NOMO-1 treated with DMSO at 0.1 percent for 48 hours (cell line): ENCODE measurements around the gene ZMAT5.

ENCODE experiments used
- DNase-seq: peaks from one replicate; lab custom pipeline; 2025; ENCODE audit not compliant: unreplicated experiment; lab: John Stamatoyannopoulos, UW

ZMAT5 gene

DNA sequence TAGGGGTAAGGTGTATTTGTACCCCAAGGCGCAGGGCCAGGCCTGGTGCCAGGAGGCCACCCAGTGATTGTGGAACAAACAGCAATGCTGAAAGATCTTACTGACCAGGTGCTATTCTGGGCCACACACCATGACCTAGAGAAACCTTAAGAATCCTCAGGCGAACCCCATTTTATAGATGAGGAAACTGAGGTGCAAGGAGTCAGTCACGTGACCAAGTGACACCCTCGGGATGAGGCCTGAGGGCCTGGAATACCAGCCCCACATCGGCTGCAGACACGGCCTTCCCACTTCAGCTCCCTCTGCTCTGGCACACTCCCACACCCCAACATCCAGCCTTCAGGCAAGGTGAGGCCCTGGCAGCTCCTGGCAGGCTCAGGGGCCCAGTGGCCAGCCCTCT is 33.9 kb downstream of the ZMAT5 start:
- DNase-seq, result no peak

DNA sequence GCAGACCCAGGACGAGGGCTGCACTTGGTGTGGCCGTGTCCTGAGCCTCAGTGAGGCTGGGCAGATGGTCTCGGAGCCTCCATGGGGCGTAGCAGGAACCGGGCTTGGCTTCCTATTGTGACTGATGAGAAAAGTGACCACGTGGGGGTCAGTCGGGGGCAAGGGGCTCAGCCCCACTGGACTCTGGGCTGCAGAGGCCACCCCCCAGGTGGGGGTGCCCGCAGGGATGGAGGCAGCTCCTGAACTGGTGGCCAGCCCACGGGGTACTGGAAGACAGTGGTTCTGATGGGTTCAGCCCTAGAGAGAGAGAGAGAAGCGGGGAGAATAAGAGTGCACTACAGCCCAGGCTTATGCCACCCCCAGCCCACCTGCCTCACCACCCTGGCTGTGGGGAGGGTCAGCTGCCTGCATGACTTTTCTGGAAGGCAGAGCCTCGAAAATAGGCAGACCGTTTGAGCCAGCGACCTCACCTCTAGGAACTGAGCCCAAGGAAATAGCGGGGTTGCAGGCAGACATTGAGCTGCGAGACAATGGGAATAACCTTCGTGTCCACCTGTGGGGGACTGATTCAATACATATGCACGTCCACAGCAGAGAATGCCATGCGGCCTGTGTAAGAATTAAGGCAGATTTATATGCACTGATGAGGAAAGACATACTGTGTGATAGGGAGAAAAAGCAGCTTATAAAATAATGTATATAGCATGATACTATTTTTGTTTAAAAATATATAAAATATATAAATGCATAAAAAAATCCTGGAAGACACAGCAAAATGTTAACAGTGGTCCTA is 35.6 kb downstream of the ZMAT5 start:
- DNase-seq, result no peak

DNA sequence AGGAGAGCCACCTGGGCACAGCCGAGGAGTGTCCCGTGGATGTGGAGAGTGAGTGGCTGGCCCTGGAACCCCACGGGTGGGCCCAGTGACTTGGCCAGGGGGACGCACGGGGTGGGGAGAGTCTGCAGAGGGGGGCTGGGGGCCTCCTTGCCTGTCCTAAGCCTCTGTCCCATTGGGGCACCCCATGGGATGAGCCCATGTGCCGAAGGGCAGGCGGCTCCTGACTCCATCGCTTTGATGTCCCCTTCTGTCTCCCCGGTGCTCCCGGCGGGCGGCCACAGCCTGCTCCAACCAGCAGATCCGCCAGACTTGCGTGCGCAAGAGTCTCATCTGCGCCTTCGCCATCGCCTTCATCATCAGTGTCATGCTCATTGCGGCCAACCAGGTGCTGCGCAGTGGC is 37.6 kb downstream of the ZMAT5 start:
- DNase-seq, result no peak

DNA sequence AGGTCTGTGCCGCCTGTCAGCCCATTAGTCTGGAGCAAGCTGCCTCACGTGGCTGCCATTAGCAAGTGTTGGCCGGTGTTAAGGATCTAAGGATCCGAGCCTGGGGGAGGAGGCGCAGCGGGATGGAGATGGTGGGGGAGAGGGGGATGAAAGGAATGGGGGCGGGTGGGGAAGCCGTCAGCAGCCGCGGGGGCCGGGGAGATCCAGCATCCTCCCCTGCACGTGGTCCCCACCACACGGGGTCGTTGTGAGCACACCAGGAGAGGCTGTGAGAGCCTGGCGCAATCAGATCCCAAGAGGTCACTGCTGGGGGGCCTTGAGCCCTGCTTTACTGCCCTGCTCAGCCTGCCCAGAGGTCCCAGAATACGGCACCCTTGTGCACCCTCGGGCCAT is 39.7 kb downstream of the ZMAT5 start:
- DNase-seq, result peak; percentile 8

DNA sequence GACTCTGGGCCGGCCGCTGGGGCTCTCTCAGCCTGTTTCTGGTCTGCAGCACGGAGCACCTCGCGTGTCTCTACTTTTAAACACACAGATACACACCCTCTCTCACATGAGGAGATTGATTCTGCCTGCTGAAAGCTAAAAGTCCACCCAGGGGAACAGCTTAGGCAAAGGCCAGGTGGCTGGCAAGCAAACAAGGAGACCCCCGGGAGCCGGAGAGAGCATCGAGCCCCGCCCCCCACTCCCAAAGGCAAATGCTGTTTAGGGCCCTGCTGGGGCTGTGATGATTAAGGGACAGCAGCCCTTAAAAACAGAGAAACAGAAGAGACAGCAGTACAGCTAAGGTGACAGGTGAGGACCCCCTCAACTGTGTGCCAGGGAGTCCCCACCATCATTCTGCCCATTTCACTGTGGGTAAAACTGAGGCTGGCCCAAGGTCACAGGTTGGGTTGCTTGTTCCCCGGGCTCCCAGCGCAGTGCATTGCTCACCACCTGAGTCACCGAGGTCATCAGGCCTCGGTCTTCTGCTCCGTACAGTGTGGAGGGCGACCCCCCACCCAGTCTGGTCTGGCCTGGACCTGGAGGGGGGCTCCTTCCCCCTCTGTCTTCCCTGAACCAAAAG is 40.2 kb downstream of the ZMAT5 start:
- no peak for DNase-seq

DNA sequence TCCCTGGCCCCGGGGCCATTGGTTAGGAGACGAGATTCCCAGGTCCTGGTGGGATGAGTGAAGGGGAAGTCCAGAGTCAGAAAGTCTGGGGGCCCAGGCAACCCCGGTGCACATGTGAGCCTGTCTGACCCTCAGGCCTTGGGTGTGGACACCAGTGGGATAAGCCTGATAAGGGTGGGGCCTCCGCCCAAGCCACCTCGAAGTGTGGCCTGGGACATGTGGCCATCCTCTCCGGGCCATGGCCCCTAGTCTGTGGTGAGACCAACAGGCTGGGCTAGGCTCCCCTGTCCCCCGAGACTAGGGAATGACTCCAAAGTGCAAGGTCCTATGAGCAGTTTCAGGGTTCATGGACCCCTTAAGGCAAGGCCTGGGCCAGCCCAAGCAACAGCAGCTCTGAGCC is 40.7 kb downstream of the ZMAT5 start:
- no peak for DNase-seq

DNA sequence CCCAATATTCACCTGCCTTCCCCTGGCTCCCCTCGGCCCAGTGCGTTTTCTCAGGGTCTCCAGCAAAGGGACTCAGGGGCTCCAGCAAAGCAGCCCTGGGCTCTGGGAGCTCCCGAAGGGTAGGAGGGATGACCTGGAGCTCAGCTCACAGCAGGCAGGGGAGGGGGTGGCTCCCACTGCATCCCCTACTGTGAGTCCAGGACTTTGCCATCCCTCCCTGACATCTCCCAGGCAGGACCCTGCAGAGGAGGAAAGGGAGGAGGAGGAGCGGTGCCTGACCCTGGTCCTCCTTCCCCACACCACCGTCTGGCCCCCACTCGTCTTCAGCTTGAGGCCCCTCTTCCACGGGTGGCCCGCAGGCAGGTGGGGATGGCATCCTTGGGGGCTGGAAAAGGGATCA is 42.0 kb downstream of the ZMAT5 start:
- no peak for DNase-seq

DNA sequence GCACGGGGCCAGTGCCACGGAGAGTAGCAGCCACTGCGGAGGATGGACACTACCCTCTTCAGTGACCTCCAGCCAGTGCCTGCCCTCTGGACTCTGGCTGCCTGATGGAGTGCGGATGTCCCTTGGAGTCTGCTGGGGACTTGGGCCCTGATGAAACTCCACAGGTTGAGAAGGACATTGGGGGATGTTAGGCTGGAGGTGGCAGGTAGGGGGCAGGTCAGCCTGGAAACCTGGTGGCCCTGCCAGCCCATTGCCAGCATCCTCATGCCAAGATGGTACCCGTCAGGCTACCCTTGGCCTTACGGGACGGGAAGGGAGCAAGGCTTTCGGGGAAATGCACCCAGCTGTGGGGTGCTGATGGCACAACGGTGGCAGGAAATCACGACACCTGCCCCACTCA is 43.0 kb downstream of the ZMAT5 start:
- no peak for DNase-seq

DNA sequence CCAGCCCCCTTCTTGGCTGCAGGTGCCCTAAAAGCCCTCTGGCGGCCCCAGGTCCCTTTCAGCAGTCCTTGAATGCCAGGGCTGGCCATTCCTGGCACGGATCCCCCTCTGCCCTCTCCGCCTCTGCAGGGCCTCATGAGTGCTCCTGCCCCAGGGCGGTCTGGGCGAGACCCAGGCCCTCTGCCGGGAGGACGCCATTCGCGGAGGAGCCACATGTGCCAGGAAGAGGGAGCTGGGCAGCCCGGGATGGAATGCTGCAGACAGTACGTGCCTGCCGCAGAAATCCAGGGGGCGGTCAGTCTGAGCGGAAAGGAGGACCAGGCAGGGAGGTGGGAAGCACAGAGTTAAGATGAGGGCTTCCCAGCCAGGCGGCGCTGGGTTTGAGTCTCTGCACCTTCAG is 44.2 kb downstream of the ZMAT5 start:
- DNase-seq, result no peak

DNA sequence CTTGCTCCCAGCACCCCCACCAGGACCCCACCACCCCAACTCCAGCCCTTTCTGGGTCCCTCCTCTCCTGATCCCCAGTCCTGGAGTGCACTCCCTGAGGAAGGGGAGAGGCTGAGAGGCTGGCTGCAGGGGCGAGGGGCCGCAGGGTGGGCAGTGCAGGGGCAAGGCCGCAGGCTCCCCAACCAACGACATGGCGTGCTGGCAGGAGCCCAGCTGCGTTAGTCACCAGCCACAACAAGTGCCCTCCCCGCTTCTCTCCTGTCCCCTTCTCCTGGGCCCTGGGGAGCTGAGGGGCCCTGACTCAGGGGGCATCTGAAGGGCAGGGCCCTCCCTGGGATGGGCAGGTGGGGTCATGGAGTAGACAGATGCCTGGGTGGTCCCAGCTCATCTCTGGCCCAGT is 44.7 kb downstream of the ZMAT5 start:
- no peak for DNase-seq

DNA sequence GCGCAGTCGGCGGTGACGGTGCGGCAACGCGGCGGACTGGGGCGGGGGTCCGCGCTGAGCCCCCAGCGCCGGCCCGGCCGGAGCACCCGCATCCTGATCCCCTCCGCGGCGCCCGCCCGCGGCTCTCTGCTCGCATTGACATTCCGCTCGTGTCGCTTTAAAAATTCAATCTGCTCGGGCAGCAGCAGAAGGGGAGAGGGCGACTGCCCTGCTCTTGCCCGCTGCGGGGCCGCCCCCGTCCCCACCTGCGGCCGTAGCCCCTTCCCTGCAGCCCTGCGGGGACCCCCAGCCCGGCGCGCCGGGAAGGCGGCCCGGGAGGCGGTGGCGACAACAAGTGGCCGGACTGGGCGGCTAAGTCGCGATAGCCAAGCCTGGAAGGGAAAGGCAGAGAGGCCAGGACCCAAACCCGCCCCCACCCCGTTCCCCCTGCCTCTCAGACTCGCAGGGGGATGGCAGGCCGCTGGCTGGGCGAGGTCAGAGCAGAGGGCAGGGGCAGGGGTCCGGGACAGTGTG is 45.9 kb downstream of the ZMAT5 start:
- DNase-seq, result no peak

DNA sequence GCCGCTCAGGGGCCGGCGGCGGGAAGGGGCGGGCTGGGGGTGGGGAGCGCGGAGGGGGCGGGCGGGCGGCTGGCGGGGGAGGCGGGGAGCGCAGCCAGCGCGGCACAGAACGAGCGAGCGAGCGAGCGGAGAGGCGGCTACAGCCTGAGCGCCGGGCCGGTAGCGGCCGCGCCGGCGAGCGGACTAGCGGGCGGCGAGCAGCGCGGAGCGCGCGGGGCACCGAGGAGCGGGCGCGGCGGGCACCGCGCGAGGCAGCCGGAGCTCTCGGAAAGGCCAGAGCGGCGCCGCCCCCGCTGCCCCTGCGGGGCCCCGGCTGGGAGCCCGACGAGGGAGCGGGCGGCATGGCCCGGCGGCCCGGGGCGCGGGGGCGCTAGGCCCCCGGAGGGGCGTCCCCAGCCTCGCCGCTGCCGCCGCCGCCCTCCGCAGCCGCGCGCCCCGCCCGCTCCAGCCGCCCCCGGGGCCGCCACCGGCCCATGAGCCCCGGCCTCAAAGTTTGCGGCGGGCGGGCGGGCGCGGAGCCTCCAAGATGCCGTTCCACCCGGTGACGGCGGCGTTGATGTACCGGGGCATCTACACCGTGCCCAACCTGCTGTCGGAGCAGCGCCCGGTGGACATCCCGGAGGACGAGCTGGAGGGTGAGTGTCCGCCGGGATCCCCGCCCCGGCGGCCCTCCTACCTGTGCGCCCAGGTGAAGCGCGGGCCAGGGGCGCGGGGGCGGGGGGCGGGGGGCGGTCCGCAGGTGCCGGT is 46.7 kb downstream of the ZMAT5 start, which contains the start of gene CABP7:
CABP7 (plus strand) TSS at position 105 of the 747 bp plus-strand sequence; CDS start at position 527, 422 bp downstream.
- no peak for DNase-seq

DNA sequence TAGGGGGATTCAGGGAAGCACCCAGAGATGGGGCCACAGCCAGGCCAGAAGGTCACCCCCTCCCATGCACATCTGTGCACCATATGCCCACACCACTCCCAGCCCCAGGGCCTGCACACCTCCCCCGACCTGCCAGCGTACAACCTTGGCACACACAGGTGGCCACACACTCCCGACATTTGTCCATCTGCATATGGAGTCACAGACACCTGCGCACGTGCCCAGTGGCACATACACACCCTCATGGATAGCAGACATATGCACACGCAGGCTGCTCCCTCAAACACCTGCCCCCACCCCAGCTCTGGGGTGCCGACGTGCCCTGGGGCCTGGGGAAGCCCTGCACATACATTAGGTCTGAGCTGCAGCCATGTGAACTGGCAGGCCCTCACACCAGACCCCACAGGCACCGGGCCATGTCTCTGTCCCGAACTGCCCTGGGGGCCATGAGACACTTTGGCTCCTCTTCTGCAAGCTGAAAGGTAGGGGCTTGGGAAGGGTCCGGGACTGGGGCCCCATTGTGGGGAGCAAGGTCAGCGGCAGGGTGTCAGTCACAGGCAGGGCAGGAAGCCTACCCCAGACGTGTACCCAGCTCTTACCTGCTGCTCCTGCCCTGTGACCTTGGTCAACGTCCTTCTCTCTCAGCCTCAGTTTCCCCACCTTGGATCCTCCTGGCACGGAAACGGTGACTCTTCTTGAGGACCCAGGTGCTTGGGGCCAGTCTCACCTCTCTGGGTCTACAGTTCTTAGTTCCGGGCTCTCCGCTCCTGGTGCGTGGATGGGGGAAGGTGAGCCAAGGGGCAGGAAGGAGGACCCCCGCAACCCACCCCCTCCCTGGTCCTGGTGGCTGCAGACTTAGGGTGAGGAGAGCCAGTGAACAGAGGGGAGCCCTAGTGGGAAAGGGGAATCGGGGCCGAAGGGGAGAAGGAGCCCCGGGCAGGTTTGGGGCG is 47.6 kb downstream of the ZMAT5 start:
- no peak for DNase-seq

DNA sequence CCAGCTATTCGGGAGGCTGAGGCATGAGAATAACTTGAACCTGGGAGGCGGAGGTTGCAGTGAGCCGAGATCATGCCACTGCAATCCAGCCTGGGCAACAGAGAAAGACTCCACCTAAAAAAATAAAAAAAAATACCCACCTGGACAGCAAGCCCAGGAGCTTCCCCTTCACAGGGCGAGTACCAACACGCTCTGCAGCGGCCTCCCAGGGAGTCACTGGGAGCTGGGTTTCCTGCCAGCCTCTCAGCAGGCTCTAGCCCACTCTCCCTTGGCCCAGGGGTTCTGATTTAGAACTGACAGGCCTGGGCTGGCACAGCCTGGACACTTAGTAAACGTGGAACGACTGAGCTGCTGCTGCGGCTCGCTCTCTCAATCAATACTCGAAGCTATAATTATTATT is 49.0 kb downstream of the ZMAT5 start:
- DNase-seq, result no peak

DNA sequence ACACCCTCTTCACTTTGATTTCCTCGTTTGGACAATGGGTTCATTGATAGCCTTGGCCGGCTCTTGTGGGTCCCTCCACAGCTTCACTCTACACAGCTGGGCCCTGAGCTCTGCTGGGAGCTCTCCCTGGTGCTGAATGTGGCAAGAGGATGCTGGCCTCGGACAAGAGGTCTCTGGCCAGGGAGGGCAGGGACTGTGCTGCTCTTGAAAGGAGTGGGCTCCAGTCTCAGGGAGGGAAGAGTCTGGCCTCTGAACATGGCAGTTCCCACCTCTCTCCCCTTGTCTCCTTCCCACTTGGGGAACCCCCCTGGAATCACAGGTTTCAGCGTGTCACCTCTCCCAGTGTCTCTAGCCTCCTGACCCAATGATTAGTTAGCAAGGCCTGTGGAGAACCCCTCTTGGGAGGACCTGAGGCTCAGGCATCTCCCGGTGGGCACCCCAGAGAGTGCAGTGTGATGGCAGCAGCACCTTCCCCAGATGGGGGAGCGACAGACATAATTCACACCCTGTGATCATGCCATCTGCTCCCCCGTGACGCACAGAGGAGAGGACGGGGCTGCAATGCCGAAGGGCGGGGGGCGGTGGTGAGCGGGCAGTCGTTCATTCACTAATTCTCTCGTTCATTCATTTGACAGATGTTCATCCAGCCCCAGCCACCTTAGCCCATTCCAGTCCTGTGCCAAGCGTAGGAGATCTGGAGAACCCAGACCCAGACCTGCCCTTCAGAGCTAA is 49.8 kb downstream of the ZMAT5 start:
- DNase-seq, result peak; percentile 31

DNA sequence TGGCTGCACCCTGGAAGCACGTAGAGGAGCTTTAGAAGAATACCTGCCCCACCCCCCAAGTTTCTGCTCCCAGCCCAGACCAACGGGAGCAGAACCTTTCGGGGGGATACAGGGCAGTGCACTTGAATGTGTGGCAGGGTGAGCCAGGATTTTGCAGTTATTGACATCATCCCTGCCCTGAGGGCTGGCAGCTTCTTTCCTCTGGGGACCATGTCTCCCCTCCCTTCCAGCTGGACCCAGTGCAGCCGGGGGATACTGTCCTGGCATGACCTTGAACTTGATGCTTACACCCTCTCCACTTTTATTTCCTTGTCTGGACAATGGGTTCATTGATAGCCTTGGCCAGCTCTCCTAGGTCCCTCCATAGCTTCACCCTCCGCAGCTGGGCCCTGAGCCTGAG is 51.1 kb downstream of the ZMAT5 start:
- DNase-seq, result no peak

DNA sequence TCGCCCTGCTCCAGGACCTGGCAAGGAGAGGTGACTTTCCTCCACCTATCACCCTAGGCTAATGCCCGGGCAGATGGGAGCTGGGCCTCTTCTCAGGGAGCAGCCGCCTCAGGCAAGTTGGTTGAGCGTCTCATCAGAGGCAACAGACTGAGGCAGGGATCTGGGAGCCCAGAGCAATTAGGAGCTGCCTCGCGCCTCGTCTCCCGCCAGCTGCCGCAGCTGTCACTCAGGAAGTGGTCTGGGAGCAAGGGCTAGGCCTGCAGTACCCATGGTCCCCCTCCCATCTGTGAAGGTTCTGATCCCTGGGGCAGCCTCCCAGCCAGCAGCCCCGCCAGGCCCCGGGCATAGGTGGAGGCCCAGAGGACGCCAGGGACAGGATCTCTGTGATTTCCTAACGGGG is 51.6 kb downstream of the ZMAT5 start:
- DNase-seq, result no peak

DNA sequence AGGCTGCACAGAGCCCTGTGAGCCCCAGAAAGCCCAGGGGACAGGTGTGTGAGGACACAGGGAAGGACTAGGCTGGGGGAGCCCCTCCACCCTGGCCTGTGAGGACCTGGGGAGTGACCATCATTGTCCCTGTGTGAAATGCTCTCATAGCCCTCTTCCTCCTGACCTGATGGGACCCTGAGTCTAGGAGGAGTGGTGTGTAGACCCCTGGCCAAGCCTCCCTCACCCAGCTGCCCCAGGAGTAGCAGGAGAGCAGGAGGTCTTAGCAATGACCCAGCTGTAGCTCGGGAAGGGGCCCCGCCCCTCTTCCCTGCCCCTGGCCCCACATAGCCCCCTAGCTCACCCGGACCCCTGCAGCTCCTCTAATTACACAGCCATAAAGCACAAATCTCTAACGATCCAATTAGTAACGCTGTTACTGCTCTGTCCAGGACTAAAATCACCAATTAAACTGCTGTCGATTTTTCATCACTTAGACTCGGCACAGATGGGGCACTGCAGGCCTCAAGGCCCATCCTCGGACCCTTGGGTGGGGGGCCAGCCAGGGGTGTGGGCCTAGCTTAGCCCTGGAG is 53.6 kb downstream of the ZMAT5 start:
- DNase-seq, result no peak

DNA sequence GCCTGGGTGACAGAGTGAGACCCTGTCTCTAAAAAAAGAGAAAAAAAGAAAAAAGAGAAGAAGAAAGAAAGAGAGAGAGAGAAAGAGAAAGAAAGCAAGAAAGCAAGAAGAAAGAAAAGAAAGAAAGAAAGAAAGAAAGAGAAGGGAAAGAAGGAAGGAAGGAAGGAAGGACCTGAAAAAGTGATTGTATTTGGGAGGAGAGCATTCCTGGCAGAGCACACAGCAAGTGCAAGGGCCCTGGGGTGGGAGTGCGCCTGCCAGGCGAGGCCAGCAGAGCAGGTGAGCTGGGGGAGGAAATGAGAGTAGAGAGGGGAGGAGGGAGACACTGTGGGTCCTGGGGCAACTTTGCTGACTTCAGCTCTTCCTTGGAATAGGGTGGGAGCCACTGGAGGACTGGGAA is 54.7 kb downstream of the ZMAT5 start:
- no peak for DNase-seq
